HEK293T (cell line): Measurements from ENCODE around the gene EPS8L2.
A peak's percentile ranks its signal among the peaks of the same experiment; 100 is the strongest.
"Not testable (repeated sequence)": the region's sequence is repeated elsewhere in the genome, so short reads cannot be mapped to it uniquely, and the experiment has no call there.

ENCODE experiments used
- CTCF ChIA-PET: fragments of 350-600 bp; formaldehyde crosslinking; extraction: SDS; loops from one replicate; lab custom pipeline; 2021; ENCODE audit warnings: antibody characterized with exemption, inconsistent platforms; lab: Yijun Ruan, JAX
- POLR2A ChIA-PET: fragments of 350-600 bp; formaldehyde crosslinking; extraction: SDS; loops from one replicate; lab custom pipeline; 2020; ENCODE audit warnings: antibody characterized with exemption, inconsistent platforms; lab: Yijun Ruan, JAX
- DNase-seq: peaks from one replicate; pipeline ENCODE4 v3.0.0; 2012; ENCODE audit warnings: mixed read lengths; ENCODE audit errors: extremely low spot score
- BHLHE40 ChIP-seq: fragments of 450-650 bp; IDR thresholded peaks from 2 replicates; pipeline ENCODE4 v1.6.1; 2016; ENCODE audit warnings: mild to moderate bottlenecking, moderate library complexity, borderline replicate concordance
- CTBP1 ChIP-seq: fragments of 450-650 bp; IDR thresholded peaks from 2 replicates; pipeline ENCODE4 v1.6.1; 2016; ENCODE audit warnings: borderline replicate concordance
- ELF4 ChIP-seq: fragments of 450-650 bp; IDR thresholded peaks from 2 replicates; pipeline ENCODE4 v1.6.1; 2017; ENCODE audit warnings: antibody characterized with exemption
- FOXA1 ChIP-seq: fragments of 450-650 bp; IDR thresholded peaks from 2 replicates; pipeline ENCODE4 v1.6.1; 2016; ENCODE audit warnings: mild to moderate bottlenecking
- FOXK2 ChIP-seq: fragments of 450-650 bp; IDR thresholded peaks from 2 replicates; pipeline ENCODE4 v1.6.1; 2016; ENCODE audit warnings: mild to moderate bottlenecking
- FOXM1 ChIP-seq: fragments of 450-650 bp; IDR thresholded peaks from 2 replicates; pipeline ENCODE4 v1.6.1; 2017; ENCODE audit warnings: mild to moderate bottlenecking, borderline replicate concordance
- HDGF ChIP-seq: fragments of 450-650 bp; IDR thresholded peaks from 2 replicates; pipeline ENCODE4 v1.6.1; 2017; ENCODE audit warnings: antibody characterized with exemption, borderline replicate concordance
- L3MBTL2 ChIP-seq: fragments of 450-650 bp; conservative IDR thresholded peaks from 2 replicates; pipeline ENCODE4 v1.6.1; 2016; ENCODE audit warnings: mild to moderate bottlenecking
- LEF1 ChIP-seq: fragments of 450-650 bp; IDR thresholded peaks from 2 replicates; pipeline ENCODE4 v1.6.1; 2017; ENCODE audit warnings: mild to moderate bottlenecking, borderline replicate concordance
- NFRKB ChIP-seq: fragments of 450-650 bp; IDR thresholded peaks from 2 replicates; pipeline ENCODE4 v1.6.1; 2016; ENCODE audit warnings: mild to moderate bottlenecking, moderate library complexity
- PKNOX1 ChIP-seq: fragments of 450-650 bp; IDR thresholded peaks from 2 replicates; pipeline ENCODE4 v1.6.1; 2016
- SP1 ChIP-seq: fragments of 450-650 bp; IDR thresholded peaks from 2 replicates; pipeline ENCODE4 v1.6.1; 2017
- SUZ12 ChIP-seq: fragments of 450-650 bp; IDR thresholded peaks from 2 replicates; pipeline ENCODE4 v1.6.1; 2016; ENCODE audit warnings: mild to moderate bottlenecking
- TARDBP ChIP-seq: fragments of 450-650 bp; IDR thresholded peaks from 2 replicates; pipeline ENCODE4 v1.6.1; 2016
- ZNF384 ChIP-seq: fragments of 450-650 bp; IDR thresholded peaks from 2 replicates; pipeline ENCODE4 v1.6.1; 2016

EPS8L2 gene

GRCh38 chr11:737366-737765, 31.3 kb downstream of the EPS8L2 start:
- TF ChIP-seq ELF4 (no peak), PKNOX1 (no peak), LEF1 (no peak), NFRKB (no peak), FOXK2 (no peak)
- ChIA-PET CTCF (no interaction called here), POLR2A (no interaction called here)
- no peak for DNase-seq

GRCh38 chr11:737899-738298, 31.9 kb downstream of the EPS8L2 start:
- POLR2A ChIA-PET, CTCF ChIA-PET, DNase-seq: not testable (repeated sequence)
- peak; percentile 82 for TF ChIP-seq PKNOX1

GRCh38 chr11:742156-742546, 36.1 kb downstream of the EPS8L2 start:
- DNase-seq: no peak
- TF ChIP-seq L3MBTL2 (no peak), FOXA1 (no peak), SUZ12 (no peak), PKNOX1 (no peak), SP1 (no peak), NFRKB (no peak), FOXM1 (no peak), HDGF (no peak), TARDBP (no peak), ELF4 (no peak), CTBP1 (no peak), ZNF384 (no peak), FOXK2 (no peak), BHLHE40 (no peak), LEF1 (no peak)
- CTCF ChIA-PET: no interaction called here
- POLR2A ChIA-PET: no interaction called here

- ChIA-PET CTCF (interaction anchor here (0.8 kb wide), 1 partner anchor 11 kb away, joined by 3 read pairs; no protein-coding TSS in a partner anchor), POLR2A (no interaction called here)
- DNase-seq: no peak
- TF ChIP-seq ELF4 (no peak), ZNF384 (no peak; the same call in 1 of the 2 replicates), SUZ12 (no peak), FOXA1 (no peak)
These were observed 36.7 kb downstream of the EPS8L2 start for GRCh38 chr11:742571-743201.

GRCh38 chr11:745428-745827, 39.4 kb downstream of the EPS8L2 start:
- ChIA-PET CTCF (interaction anchor here (2.1 kb wide), 1 partner anchor 17 kb away, joined by 5 read pairs; no protein-coding TSS in a partner anchor), POLR2A (interaction anchor here (2.5 kb wide), 1 partner anchor 19 kb away, joined by 11 read pairs; no protein-coding TSS in a partner anchor)
- no peak for DNase-seq

More at GRCh38 chr11:745428-745827, 39.4 kb downstream of the EPS8L2 start:
- TF ChIP-seq CTBP1: no peak
- no peak for TF ChIP-seq FOXK2
- no peak for TF ChIP-seq L3MBTL2
- no peak for TF ChIP-seq ZNF384
- no peak for TF ChIP-seq PKNOX1
- no peak for TF ChIP-seq FOXM1
